ENCODE measurements around the gene DPPA2. TPM values are rescaled to one million over a fixed set of nuclear protein-coding genes. Genes with fewer than 3 reads are reported as not detected.
"Not testable (repeated sequence)": the region's sequence is repeated elsewhere in the genome, so short reads cannot be mapped to it uniquely, and the experiment has no call there.

DPPA2 gene
- total RNA-seq, result not detected

DNA sequence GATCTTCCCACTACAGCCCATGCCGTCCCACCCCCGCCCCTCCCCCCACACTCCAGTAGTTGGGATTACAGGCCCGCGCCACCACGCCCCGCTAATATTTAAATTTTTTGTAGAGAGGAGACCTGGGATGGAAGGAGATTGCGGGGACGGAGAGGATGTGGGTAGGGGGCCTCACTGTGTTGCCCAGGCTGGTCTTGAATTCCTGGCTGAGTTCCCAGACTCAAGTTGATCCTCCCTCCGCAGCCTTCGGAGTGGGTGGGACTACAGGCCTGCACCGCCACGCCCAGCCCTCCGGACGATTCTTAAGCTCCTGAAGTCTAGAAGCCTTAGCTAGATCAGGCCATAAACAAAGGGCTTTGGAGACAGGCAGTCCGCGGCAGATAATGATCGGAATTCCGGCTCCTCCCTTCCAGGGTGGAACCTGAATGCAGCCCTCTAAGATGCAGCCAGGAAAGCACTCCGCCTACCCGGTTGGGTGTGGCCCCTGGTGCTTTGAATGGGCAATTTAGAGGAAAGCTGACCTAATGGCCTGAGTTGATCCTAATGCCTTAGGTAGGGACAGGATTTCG is at the start of gene DPPA2:
Gene DPPA2 (minus strand): TSS at position 356 of the 569 bp plus-strand sequence. CDS start 1,975 bp downstream, outside the sequence.
- H3K27ac Mint-ChIP-seq, result no peak within 1 kb of the TSS
- no peaks in the 10 kb centered on the region for H3K36me3 Mint-ChIP-seq
- H3K9me3 Mint-ChIP-seq, result no peaks in the 10 kb centered on the region
- H3K4me3 Mint-ChIP-seq, result no peak within 1 kb of the TSS
- no peaks in the 10 kb centered on the region for H3K4me1 Mint-ChIP-seq
- no peak for DNase-seq
- no peaks in the 10 kb centered on the region for H3K27me3 Mint-ChIP-seq

- no peak for DNase-seq
- no peaks in the 10 kb centered on the region for H3K4me1 Mint-ChIP-seq
- H3K9me3 Mint-ChIP-seq, result no peaks in the 10 kb centered on the region
- H3K27ac Mint-ChIP-seq, result no peak overlapping the region
- H3K27me3 Mint-ChIP-seq, result no peaks in the 10 kb centered on the region
- H3K4me3 Mint-ChIP-seq, result no peak overlapping the region
- H3K36me3 Mint-ChIP-seq, result no peaks in the 10 kb centered on the region
Observed at GRCh38 chr3:109364088-109364487, 47.8 kb upstream of the DPPA2 start.

- Mint-ChIP-seq H3K9me3 (no peaks in the 10 kb centered on the region), H3K27ac (no peak overlapping the region), H3K36me3 (no peaks in the 10 kb centered on the region), H3K27me3 (no peaks in the 10 kb centered on the region), H3K4me1 (no peaks in the 10 kb centered on the region), H3K4me3 (no peak overlapping the region)
- DNase-seq, result no peak
Observed at GRCh38 chr3:109363634-109364033, 47.3 kb upstream of the DPPA2 start.

DNA sequence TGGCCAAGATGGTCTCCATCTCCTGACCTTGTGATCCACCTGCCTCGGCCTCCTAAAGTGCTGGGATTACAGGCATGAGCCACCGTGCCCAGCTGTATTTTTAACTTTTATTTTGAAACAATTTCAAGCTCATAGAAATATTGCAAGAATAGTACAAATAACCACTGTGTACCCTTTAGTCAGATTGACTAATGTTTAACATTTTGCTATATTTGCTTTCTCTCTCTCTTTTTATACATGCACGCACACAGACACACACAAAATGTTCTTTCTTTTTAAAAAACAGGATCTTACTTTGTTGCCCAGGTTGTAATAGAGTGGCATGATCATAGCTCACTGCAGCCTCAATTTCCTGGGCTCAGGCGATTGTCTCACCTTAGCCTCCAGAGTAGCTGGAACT is 46.5 kb upstream of the DPPA2 start:
- H3K4me1 Mint-ChIP-seq, result no peaks in the 10 kb centered on the region
- H3K9me3 Mint-ChIP-seq, result no peaks in the 10 kb centered on the region
- H3K36me3 Mint-ChIP-seq, result no peaks in the 10 kb centered on the region
- H3K27ac Mint-ChIP-seq, result no peak overlapping the region
- no peaks in the 10 kb centered on the region for H3K27me3 Mint-ChIP-seq
- no peak overlapping the region for H3K4me3 Mint-ChIP-seq
- no peak for DNase-seq

- not testable (repeated sequence) for H3K4me3 Mint-ChIP-seq, H3K27ac Mint-ChIP-seq, H3K36me3 Mint-ChIP-seq, H3K9me3 Mint-ChIP-seq, H3K4me1 Mint-ChIP-seq, DNase-seq, H3K27me3 Mint-ChIP-seq
Observed at GRCh38 chr3:109358809-109359208, 42.5 kb upstream of the DPPA2 start.

DNA sequence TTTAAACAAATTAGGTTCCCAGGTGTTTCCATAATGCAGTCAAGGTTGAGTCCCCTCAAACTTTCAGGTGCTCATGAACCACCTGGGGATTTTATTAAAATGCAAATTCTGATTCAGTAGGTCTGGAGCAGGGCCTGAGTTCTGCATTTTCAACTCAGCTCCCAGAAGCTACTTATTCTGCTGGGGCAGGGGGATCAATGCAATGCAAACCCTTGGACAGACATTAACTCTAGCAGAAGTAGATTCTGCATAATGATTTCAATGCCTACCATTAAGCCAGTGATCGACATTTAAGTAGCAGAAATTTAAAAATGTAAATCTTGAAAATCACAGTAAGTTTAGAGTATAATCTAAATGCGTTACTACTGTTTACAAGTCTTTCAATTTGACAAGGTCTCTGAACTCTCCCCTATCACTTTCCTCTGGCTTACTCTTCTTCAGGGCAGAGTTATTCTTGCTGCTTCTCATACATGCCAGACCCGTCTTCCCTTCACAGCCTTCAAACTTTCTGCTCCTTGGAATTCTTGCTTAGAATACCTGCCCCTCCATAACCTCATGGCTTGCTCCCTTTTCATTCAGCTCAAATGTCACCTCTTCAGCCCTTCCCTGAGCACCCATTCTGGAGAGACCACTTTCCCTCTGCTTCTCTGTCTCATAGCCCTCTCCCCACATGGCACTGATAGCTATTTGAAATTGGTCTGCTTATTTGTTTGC is 40.3 kb upstream of the DPPA2 start:
- no peak overlapping the region for H3K27ac Mint-ChIP-seq
- no peaks in the 10 kb centered on the region for H3K4me1 Mint-ChIP-seq
- no peaks in the 10 kb centered on the region for H3K27me3 Mint-ChIP-seq
- H3K4me3 Mint-ChIP-seq, result no peak overlapping the region
- no peaks in the 10 kb centered on the region for H3K9me3 Mint-ChIP-seq
- DNase-seq, result no peak
- H3K36me3 Mint-ChIP-seq, result no peaks in the 10 kb centered on the region

DNA sequence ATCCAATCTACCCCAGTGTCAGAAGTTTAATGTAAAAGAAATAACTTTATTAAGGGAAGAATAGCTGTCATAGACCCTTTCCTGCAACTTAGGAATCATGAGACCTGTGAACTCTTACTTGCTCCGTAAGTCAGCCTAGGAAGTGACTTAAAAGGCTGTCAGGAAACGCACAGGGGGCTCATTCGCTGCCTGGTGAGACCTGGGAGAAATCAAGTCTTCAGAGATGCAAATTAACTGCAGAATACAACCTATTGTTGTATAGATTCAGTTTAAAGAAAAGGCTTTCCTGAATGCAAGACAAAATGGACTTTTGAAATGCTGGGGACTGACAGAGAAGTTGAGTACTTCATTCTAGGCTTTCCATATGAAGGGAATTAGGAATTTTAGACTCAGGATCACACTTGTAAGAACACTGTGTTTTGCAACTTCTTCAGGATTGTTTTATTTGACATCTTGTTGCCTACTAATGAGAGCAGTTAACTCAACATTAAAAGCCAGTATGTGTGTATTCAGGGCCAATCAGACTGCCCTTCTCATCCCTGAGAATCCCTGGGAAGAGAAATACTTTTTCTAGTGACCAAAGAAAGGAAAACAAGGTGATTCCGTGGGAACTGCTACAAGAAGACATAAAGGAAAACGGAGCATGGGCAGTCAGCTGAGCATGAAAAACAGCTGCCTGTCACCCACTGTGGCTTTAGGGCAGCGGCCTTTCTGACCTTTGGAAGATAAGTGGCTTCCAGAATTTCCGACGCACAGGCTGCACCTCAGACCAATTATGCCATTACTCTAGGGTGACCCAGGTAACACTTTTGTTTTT is 39.5 kb upstream of the DPPA2 start:
- no peak overlapping the region for H3K4me3 Mint-ChIP-seq
- H3K27ac Mint-ChIP-seq, result no peak overlapping the region
- H3K4me1 Mint-ChIP-seq, result no peaks in the 10 kb centered on the region
- H3K27me3 Mint-ChIP-seq, result no peaks in the 10 kb centered on the region
- no peak for DNase-seq
- no peaks in the 10 kb centered on the region for H3K9me3 Mint-ChIP-seq
- H3K36me3 Mint-ChIP-seq, result no peaks in the 10 kb centered on the region

- Mint-ChIP-seq H3K9me3 (no peaks in the 10 kb centered on the region), H3K4me1 (no peaks in the 10 kb centered on the region), H3K27ac (no peak overlapping the region), H3K4me3 (no peak overlapping the region), H3K27me3 (no peaks in the 10 kb centered on the region), H3K36me3 (no peaks in the 10 kb centered on the region)
- DNase-seq, result no peak
Observed at GRCh38 chr3:109353057-109353456, 36.7 kb upstream of the DPPA2 start.

DNA sequence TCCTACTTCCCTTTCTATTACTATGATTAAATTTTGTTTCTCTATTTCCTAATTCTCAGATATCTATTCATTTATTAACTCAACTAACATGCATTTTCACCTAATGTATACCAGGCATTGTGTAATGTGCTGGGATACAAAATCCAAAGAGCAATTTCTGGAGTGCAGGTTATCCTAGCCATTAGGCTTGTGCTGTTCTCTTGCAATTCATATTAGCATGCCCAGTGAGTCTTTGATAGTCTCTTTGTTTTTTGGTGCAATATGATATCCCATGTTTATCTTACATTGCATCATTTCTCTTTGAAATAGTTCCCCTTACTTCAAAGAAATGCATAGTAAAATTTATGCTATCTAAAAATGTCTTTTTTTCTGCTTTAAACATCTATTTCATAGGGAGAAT is 34.9 kb upstream of the DPPA2 start:
- no peak for DNase-seq
- Mint-ChIP-seq H3K9me3 (no peaks in the 10 kb centered on the region), H3K27ac (no peak overlapping the region), H3K36me3 (no peaks in the 10 kb centered on the region), H3K4me1 (no peaks in the 10 kb centered on the region), H3K27me3 (no peaks in the 10 kb centered on the region), H3K4me3 (no peak overlapping the region)

GRCh38 chr3:109346770-109347295 is 30.5 kb upstream of the DPPA2 start:
- Mint-ChIP-seq H3K4me1 (no peaks in the 10 kb centered on the region), H3K4me3 (no peak overlapping the region), H3K27ac (no peak overlapping the region), H3K27me3 (peaks cover 5% of the 10 kb centered on the region), H3K36me3 (no peaks in the 10 kb centered on the region), H3K9me3 (no peaks in the 10 kb centered on the region)
- no peak for DNase-seq

GRCh38 chr3:109346099-109346498 is 29.8 kb upstream of the DPPA2 start:
- DNase-seq, result no peak
- Mint-ChIP-seq H3K9me3 (no peaks in the 10 kb centered on the region), H3K27me3 (peaks cover 5% of the 10 kb centered on the region), H3K36me3 (no peaks in the 10 kb centered on the region), H3K27ac (no peak overlapping the region), H3K4me3 (no peak overlapping the region), H3K4me1 (no peaks in the 10 kb centered on the region)

DNA sequence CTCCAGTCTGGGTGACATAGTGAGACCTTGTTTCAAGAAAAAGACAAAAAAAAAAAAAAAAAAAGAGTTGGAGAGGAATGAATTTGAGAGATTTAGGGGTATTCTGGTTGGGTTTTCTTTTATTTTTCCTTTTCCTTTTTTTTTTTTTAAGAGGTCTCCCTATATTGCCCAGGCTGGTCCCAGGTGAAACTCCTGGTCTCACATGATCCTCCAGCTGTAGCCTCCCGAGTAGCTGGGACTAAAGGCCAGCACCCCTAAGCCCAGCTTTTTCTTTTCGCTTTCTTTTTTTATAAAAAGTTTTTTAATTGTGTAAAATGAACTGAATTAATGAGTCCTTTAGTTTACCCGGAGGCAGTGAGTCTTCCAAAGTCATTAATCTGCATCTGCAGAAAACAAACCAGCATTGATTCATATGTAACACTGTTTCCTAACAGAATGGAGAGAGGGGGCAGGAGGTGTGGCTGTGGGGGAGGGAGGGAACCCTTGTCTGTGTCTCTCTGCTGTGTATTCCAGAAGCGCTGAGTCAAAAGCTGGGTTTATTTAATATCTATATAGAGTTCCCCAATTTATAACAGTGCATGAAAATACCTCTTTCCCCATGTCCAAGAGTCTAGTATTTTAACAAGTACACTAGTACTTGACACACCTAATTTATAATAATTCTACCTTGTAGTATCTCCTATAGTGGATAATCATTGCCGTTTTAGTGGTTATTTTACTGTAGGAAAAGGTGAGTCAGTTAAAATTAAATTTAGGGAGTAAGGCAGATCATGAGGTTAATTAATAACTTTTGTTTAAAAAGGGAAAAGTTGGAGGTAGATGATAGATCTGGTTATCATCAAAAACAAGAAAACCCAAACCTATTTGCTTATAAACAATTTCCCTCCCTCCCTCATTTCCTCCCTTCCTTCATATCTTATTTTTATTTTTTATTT is 23.7 kb upstream of the DPPA2 start:
- no peak overlapping the region for H3K4me3 Mint-ChIP-seq
- peaks cover 5% of the 10 kb centered on the region for H3K9me3 Mint-ChIP-seq
- peaks cover 44% of the 10 kb centered on the region for H3K27me3 Mint-ChIP-seq
- peaks cover 2% of the 10 kb centered on the region for H3K36me3 Mint-ChIP-seq
- DNase-seq, result no peak
- H3K27ac Mint-ChIP-seq, result no peak overlapping the region
- peaks cover 10% of the 10 kb centered on the region for H3K4me1 Mint-ChIP-seq

- peaks cover 2% of the 10 kb centered on the region for H3K36me3 Mint-ChIP-seq
- peaks cover 44% of the 10 kb centered on the region for H3K27me3 Mint-ChIP-seq
Observed at GRCh38 chr3:109339197-109339596, 22.9 kb upstream of the DPPA2 start.

GRCh38 chr3:109338322-109338721 is 22.0 kb upstream of the DPPA2 start:
- Mint-ChIP-seq H3K36me3 (peaks cover 2% of the 10 kb centered on the region), H3K27ac (no peak overlapping the region), H3K27me3 (peaks cover 44% of the 10 kb centered on the region), H3K4me3 (no peak overlapping the region), H3K4me1 (peaks cover 10% of the 10 kb centered on the region), H3K9me3 (peaks cover 5% of the 10 kb centered on the region)
- no peak for DNase-seq

More at GRCh38 chr3:109339197-109339596, 22.9 kb upstream of the DPPA2 start:
- H3K4me1 Mint-ChIP-seq, result peaks cover 10% of the 10 kb centered on the region
- H3K4me3 Mint-ChIP-seq, result no peak overlapping the region
- H3K27ac Mint-ChIP-seq, result no peak overlapping the region
- no peak for DNase-seq
- H3K9me3 Mint-ChIP-seq, result peaks cover 5% of the 10 kb centered on the region
